GM12874 (cell line): ENCODE measurements around the gene ST7.

ENCODE experiments used
- TF ChIP-seq, protein P1 (sequence below): IDR thresholded peaks from 2 replicates; pipeline ENCODE4 v1.5.1; 2011; ENCODE audit warnings: low read depth, mild to moderate bottlenecking, control low read depth, low read length, moderate library complexity; ENCODE audit not compliant: insufficient read depth

The ST7 gene

DNA sequence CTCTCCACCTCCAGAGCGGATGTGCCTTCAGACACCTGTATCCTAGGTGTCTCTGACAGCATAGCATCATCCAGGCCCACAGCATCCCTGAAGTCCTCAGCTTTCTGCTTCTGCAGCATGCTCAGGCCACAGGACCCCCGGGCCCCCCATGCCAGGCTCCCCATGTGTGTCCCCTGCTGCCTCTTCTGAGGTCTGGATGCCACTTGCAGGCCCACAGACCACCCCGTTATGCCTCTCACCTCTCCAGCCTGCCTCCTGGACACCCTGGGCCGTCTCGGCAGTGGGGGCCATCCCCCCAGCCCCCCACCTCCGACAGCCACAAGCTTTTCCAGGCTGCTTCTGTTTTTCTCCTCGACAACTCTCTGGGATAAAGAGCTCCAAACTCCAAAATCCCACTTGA, 285.2 kb downstream of the ST7 start:
- TF ChIP-seq, protein P1, sequence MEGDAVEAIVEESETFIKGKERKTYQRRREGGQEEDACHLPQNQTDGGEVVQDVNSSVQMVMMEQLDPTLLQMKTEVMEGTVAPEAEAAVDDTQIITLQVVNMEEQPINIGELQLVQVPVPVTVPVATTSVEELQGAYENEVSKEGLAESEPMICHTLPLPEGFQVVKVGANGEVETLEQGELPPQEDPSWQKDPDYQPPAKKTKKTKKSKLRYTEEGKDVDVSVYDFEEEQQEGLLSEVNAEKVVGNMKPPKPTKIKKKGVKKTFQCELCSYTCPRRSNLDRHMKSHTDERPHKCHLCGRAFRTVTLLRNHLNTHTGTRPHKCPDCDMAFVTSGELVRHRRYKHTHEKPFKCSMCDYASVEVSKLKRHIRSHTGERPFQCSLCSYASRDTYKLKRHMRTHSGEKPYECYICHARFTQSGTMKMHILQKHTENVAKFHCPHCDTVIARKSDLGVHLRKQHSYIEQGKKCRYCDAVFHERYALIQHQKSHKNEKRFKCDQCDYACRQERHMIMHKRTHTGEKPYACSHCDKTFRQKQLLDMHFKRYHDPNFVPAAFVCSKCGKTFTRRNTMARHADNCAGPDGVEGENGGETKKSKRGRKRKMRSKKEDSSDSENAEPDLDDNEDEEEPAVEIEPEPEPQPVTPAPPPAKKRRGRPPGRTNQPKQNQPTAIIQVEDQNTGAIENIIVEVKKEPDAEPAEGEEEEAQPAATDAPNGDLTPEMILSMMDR = no peak

DNA sequence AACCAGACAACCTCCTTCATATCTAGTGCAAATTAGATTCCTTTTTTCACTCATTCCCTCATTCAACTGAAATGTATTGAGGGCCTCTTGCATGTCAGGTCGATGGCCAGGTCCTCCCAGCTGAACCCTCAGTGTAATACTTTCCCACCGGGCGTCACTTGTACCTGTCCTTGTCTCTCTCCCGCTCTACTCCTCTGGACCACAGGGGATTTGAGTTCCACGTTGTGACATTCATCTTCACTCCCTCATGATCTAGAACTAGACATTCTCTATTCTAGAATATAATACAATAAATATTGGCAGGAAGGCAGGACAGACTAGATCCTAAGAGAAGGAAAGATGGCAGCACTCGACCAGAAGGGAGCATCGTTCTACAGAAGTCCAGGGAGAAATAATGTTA, 285.6 kb downstream of the ST7 start:
- TF ChIP-seq, protein P1 = no peak

DNA sequence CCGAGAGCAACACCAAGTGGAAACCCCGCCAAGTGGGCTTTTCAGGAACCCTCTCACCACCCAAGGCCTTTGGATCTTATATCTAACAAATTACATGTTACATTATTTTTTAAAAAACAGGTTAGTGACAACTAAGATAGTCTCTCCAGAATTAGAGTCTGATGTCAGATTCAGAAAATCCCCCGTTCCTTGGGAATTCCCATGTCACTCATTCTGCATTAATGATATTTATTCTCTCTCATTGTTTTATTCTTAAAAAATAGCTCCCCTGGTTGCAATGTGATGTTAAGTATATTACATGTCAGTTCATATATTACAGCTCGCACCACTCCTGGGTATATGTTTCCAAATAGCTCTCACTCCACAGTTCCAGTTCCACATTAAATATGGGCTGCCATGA, 287.8 kb downstream of the ST7 start:
- TF ChIP-seq, protein P1 = no peak

DNA sequence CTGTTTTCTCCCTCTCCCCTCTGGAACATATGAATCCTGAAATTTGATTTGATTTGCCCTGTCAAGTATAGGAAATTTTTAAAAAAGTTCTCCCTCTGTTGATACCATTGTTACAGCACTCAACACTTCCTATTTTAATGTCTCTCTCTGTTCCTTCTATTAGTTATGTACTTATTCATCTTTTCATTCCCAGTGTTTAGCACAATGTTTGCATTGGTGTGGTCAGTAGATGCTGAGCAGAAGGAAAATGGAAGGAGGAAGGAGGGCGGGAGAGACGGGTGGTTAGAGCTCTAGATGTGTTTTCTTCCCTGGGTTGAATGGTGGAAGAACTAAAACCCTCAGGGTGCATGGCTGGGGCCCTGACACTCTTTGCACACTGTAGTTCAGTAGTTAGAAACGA, 290.1 kb downstream of the ST7 start:
- TF ChIP-seq, protein P1 = no peak

DNA sequence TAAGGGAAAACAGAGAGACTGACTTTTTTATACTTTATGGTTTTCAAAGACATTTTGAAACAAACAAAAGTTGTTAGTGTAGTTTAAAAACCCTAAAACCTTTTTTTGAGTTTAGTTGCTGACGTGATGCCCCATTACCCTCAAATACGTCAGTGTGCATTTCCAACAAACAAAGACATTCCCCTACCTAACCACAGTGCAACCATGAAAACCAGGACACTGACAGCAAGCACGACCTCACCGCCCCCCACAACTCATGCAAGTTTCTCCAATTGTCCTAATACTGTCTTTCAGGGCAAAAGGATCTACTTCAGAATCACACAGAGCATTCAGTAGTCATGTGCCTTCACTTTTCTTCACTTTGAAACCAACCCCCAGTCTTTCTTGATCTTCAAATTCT, 294.5 kb downstream of the ST7 start:
- TF ChIP-seq, protein P1 = no peak

DNA sequence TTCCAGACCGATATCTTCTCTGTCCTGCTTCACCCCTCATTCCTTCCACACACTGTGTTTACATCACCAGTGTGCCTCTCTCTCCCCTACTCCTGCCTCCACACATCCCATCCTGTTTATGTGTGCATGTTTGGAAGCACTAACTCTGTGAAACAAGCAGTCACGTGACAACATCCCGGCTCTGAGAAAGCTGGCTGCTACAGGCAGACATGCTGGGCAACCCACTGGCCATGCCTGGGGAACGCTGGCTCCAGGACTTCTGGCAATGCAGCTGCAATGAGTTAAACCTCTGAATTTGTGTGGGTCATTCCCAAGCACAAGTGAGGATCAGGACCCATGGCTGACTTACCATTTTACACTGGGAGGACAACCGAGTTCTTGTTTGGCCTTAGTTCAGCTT, 295.5 kb downstream of the ST7 start:
- TF ChIP-seq, protein P1 = no peak

DNA sequence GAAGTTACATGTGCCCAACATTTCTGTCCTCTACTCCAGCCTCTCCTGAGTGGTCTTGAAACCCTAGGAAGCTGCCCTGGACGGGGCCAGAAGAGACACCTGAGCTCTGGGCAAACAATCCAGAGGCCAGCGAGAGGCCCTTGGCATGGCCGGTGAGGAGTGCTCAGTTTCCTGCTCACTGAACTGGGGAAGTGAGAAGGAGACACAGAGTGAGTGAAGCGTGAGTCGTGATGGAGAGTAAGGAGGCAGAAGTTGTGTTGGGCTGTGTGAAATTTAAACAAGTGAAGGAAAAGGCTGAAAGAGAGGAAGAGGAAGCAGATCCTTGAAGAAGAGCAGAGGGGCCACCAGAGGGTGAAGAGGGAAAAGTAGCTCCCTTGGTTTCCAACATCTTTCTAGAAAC, 296.4 kb downstream of the ST7 start:
- TF ChIP-seq, protein P1 = no peak

DNA sequence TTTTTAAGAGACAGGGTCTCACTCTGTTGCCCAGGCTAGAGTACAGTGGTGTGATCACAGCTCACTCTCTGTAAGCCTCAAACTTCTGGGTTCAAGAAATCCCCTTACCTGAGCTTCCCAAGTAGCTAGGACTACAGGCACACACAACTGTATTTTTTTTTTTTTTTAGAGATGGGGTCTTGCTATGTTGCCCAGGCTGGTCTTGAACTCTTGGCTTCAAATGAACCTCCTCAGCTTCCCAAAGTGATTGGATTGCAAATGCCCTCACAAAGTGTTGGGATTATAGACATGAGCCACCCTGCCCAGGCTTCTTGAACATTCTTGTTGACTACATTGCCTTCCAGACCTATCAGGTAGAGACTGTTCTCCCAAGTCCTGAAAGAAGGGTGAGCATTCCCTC, 296.9 kb downstream of the ST7 start:
- TF ChIP-seq, protein P1 = no peak
